ENCODE results near the gene SOCS7.

The SOCS7 gene

DNA sequence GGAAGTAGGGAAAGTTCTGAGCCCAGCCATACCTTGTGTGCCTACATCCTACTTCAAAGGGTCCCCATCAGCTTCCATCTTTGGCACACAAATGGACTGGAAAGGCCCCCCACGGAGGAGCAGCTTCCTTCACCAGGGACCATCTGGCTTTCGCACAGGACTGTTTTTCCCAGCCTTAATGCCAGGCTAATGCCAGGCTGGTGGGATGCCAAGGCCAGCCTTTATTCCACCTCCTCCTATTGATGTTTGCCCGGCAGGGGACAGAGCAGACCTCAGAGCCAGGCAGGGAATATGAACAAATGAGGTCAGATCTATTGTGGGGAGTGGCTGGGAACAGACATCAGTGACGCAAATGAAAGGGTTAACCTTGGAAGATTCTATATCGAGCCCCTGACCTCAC lies 13.6 kb upstream of the SOCS7 start:
- no peak for DNase-seq

DNA sequence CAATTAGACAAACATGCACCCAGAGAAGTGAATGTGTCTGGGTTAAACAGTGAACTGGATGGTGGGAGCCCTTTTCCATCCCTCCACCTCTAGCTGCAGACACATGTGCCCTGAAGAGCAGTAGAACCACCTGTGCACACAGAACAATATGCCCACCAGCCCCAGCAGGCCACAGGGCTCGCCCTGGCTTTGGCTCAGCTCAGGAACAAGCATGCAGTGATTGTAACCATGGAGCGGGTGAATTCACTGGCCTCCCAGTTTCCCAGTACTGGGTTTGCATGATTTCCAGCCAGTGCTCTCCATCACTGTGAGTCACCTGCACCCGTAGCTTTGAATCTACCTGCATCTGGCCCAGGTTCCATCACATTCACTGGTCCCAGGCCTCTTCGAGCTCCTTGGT lies 13.1 kb upstream of the SOCS7 start:
- DNase-seq: no peak

DNA sequence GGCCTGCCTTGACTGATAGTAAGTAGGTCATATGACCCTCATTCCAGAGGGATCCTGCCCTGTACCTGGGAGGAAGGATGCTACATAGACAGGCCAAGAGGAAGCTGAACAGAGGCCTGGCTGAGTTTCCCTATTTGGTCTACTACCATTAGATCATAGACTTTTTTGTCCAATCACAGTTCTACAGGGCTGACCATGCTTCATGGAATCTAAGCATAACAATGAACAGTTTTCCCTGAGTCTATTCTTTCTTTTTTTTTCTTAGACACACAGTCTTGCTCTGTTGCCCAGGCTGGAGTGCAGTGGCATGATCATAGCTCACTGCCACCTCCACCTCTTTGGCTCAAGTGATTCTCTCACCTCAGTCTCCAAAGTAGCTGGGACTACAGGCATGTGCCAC lies 11.8 kb upstream of the SOCS7 start:
- DNase-seq: no peak

DNA sequence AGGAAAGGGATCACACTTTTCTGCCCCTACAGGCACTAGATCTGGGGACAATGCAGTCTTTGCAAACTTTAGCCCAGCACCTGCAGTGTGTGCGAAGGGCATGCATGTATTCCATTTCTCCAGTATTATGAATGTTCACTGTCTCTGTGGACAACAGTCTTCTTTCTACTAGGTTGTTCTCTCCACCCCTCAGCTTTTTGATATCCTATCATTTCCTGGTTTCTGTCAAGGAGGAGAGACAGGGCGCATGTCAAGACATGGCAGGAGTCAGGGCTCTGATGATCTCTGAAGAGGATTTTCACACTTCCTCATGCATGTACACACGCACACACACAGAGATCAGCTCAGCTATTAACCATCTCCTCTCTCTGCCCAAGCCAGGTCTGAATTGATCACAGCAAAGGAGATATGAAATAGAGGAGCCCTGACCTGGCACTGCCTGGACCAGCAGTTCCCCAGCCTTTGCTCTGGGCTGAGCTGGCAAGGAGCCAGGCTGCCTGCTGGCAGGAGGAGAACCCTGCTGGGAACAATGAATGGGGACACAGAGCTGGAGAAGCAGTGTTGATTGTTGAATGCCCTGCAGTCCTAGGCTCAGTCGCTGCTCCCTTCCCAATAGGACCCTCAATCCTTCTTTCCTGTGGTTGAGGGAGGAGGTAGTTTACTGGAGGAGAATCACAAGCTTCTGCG lies 10.5 kb upstream of the SOCS7 start:
- DNase-seq: no peak

DNA sequence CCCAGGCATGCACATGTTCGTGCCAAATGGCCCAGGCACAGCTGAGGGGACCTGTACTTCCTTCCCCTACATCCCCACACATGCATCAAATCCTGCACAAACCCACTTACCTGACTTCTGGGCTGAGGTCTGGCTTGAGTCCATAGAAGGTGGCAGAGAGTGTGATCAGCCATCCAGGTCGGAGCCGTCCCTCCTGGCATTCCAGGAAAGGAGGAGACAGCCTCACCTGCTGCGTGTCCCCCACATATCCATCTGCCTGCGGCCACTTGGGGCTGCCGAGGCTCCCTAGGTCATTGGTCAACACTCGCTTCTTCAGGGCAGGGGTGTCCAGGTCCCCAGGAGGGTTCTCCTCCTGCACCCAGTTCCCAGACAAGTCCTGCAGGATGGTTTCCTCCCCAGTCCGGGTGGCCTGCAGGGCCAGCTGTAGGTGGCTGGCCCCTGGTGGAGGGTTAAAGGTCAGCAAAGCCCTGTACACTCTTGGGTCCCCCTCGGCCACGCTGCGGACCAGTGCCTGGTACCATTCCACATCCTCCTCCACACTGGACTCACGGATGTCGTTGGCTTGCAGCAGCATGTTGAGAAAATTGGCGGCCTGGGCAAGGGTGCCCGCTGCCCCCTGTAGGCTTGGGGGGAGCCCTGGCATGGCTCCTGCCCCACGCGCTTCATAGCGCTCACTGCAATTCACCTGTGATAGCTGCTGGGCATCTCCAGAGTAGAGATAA lies 8.6 kb upstream of the SOCS7 start:
- no peak for DNase-seq

DNA sequence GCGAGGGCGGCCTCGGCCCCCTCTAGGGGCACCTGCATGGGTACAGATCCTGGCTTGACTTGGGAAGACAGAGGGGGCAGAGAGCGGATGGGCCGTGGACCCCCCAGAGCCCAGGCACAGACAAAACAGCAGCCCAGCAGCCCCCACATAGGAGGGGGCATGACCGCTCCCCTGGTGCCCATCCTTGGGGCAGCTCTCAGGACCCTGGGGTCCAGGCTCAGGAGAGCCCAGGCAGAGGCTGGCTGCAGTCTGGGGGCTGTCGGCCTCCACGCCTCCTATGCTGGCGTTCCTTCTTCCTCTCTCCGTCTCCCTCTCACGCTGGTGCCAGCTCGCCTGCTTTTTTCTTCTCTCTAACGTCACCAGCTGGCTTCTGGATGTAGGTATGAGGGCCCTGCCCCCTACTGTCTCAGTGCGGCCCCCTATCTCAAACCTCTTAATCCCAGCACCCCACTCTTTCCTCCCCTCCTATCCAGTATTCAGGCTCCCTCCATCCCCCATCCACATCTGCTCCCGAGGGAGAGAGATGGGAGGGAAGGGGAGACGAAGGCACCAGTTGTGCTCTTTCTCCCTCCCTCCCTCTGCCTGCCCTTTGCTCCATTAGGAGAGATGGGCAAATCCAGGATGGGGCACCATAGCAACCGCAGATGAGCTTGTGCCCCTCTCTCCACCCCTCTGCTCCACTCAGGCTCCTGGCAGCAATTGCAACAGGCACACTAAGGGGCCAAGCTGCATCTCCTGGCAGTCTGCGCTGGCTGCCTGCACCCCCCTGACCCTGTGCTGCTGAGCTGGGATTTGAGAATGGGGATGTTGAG lies 7.8 kb upstream of the SOCS7 start, which contains the start of gene GPR179:
Gene GPR179 (minus strand): TSS at position 349 of the 812 bp plus-strand sequence. CDS start 167 bp downstream, at position 182.
- no peak for DNase-seq

DNA sequence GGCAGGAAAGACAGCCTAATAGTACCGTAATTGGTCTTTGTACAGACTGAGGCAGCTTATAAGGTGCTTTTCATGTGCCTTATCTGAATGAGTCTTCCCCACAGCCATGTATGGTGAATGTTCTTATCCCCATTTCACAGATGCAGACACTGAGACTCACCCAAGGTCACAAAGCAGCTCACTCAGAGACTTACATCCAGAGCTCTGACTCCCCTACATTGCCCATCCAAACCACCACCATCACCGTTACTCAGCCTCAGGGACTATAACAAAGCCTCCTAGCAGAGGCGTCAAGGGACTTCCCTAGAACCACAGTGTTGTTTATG lies 7.3 kb upstream of the SOCS7 start:
- DNase-seq: no peak

DNA sequence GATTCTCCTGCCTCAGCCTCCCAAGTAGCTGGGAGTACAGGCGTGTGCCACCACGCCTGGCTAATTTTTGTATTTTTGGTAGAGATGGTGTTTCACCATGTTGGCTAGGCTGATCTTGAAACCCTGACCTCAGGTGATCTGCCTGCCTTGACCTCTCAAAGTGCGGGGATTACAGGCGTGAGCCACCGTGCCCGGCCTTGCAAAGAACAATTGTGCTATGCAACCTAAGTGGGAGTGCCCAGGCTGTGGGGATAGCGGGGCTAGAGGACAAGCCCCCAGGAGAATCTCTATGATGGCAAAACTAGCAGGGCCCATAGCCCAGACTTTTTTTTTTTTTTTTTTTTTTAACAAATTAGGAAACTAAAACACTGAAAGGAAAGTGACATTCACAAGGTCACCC lies 5.9 kb upstream of the SOCS7 start:
- DNase-seq: no peak

DNA sequence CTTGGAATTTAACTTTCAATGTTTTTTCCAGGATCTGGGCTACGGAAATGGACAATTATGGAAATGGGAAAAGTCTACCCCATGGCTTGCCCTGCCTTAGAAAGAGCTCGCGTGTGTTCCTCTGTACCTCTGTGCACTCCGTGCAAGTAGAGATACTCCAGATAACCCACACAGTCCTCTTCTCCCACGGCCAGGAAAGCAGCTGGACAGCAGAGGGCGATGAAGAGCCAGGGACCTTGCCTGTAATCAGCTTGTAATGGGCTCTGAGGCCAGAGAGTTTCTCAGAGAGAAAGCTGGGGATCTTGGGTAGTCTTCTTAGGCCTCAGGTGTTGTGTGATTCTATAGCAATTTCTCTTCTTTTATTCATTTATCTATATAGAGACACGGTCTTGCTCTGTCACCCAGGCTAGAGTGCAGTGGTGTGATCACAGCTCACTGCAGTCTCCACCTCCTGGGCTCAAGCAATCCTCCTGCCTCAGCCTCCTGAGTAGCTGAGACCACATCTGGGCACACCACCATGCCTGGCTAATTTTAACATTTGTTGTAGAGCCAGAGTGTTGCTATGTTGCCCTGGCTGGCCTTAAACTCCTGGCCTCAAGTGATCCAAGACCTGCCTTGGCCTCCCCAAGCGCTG lies 2.4 kb upstream of the SOCS7 start:
- DNase-seq: peak; percentile 82

DNA sequence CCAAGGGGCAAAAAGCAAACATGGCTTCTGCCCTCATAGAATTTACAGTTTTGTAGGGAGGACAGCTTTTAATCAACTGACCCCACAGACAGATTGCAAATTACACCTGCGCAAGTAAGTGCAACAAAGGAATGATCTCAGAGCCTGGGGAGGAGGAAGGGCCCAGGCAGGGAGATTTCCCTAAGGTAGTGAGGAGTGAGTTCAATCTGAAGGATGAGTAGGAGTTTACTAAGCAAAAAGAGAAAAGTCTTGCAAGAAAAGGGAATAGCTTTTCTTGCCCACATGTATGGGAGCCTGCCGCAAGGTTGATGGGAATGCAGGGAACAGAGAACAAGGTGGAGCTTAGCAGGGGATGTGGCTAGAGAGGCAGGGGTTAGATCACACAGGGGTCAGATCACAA lies 1.6 kb upstream of the SOCS7 start:
- no peak for DNase-seq

DNA sequence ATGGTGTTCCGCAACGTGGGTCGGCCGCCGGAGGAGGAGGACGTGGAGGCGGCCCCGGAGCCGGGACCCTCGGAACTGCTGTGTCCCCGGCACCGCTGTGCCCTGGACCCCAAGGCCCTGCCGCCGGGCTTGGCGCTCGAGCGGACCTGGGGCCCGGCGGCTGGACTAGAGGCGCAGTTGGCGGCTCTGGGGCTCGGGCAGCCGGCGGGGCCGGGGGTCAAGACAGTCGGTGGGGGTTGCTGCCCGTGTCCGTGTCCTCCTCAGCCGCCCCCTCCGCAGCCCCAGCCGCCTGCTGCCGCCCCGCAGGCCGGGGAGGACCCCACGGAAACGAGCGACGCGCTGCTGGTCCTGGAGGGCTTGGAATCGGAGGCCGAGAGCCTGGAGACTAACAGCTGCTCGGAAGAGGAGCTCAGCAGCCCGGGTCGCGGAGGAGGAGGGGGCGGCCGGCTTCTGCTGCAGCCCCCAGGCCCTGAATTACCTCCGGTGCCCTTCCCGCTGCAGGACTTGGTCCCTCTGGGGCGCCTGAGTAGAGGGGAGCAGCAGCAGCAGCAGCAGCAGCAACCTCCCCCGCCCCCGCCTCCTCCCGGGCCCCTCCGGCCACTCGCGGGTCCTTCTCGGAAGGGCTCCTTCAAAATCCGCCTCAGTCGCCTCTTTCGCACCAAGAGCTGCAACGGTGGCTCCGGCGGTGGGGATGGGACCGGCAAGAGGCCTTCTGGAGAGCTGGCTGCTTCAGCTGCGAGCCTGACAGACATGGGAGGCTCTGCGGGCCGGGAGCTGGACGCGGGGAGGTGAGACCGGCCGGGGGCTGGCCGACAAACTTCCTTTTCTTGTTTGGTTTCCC lies 821 bp downstream of the SOCS7 start:
- no peak for DNase-seq

DNA sequence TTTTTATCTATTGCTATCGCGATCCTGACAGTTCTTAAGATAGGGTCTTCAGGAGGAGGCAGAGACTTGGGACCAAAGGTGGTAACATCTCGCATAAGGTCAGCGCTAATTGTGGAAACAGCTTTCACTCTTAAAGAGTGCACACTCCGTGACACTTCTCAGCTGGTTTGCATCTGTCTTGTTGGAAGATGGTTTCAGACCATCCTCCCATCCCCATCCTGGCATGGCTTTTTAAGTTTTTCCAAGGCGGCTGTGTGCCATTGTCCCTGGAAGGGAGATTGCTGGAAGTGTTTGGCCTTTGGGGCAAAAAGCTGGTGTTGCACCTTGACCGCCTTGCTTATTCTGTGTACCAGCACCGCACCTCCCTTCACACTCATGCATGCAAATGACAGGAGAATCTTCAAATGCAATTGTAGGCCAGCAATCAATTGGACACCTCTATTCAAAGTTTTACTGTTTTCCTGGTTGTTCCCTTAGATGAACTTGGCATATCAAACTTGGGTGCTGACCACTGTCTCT lies 1.5 kb downstream of the SOCS7 start:
- no peak for DNase-seq

DNA sequence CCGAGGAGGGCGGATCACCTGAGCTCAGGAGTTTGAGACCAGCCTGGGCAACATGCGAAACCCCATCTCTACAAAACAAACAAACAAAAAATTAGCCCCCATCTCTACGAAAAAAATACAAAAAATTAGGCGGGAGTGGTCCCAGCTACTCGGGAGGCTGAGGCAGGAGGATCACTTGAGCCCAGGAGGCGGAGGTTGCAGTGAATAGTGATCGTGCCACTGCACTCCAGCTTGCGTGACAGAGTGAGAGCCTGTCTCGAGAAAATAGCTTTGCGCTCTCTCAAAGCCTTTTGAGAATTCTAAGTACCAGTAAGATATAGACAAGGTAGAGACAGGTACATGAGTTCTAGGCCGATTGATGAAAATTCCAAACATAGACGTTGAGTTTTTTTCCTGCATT lies 2.0 kb downstream of the SOCS7 start:
- DNase-seq: no peak

DNA sequence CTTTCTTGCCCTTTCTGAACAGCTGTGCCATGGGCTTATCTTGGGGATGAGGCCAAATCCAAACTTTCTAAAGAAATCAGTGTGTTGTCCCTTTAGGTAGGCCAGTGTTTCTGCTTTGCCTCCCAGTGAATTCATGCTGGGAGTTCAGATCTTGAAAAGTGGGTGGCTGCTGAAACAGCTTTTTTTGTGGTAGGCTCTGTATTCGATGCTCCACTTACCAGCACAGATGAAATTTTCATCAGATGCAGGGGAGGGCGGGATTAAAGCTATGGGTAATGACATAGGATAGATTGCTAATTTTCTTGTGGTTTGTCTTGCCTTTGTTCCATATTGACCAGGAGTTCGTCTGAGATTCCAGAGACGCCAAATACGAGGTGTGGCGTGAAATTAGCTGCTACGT lies 2.8 kb downstream of the SOCS7 start:
- no peak for DNase-seq

DNA sequence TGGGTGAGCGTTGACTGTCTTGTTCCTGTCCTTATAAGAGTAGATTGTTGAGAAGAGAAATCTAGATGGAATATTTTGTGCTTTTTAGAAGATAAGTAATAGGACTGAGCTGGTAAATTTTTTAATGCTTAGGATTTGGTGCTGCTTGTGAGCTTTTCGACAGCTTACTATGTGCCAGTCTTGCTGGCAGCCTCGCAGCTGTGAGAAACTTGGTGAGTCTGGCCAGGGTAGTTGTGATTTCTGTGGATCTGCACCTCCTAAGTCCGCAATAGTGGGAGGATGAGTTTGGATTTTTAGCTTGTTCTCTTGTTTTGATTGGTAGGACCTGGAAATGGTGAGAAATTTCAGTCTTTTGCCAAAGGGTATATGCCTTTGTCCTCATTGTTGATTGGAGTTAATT lies 3.6 kb downstream of the SOCS7 start:
- DNase-seq: no peak

DNA sequence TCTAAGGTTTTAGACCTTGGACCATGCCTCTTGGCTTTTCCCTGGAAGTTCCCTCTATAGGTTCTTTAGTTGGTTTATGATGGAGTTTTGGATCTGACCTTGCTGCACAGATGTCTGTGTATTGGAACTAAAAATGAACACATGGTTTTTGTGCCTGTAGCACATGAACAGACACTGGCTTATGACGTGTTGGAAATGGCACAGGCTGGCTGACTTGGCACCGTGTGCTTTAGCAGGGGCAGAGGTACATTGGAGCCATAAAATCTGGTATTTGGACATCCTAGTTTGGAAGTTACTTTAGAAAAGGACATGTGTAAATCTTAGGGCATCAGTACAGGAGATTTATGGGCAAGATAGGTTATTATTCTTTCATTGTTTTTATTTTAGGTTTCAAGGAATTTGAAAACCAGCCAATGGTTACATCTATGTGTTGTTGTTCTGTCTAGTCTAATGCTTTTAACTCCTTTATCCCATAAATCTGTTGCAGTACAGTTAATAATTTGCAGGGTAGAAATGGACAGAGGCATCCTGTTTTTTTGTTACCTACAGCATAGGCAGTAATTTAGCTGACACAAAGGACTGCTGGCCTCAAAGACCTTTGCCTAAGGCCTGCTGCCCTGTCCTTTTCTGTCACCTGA lies 6.0 kb downstream of the SOCS7 start:
- no peak for DNase-seq

DNA sequence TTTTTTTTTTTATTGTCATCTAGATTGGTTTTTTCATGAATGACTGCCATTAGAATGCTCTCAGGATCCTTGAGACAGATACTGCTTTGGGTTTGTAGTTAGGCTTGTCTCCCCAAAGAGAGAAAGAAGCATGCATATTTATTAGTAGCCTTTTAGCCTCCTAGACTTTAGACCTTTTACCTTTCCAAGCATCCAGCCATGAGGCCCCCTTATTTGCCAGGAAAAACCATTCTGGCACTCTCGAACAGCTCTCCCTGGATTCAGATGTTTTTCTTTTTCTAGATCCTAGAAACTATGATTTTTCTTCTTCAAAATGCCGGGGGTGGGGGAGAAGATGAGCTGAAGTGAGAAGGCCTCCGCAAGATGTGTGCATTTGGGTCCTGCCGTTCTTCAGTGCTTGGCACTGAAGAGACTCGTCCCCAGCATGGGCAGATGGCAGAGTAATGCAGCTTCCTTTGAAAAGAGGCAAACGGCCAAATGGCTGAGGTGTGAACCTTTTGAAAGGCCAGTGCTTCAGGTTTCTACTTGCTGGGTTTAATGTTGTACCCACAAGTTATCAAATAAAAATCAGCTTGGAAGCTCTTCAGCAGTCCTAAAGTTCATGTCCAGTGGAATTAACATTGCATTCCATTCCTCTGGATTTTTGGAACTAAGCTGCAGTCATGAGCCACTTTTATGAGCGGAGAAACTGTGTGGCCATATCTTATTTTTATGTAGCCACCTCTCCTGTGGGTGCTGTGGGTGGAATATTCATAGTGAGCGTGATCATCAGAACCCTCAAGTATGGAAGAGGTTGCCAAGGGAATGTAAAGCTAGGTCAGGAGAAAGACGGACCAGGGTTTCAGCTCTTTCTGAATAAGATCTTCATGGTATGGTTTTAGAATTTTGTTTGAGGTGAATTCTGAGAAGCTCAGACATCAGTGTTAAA lies 7.2 kb downstream of the SOCS7 start:
- DNase-seq: no peak

DNA sequence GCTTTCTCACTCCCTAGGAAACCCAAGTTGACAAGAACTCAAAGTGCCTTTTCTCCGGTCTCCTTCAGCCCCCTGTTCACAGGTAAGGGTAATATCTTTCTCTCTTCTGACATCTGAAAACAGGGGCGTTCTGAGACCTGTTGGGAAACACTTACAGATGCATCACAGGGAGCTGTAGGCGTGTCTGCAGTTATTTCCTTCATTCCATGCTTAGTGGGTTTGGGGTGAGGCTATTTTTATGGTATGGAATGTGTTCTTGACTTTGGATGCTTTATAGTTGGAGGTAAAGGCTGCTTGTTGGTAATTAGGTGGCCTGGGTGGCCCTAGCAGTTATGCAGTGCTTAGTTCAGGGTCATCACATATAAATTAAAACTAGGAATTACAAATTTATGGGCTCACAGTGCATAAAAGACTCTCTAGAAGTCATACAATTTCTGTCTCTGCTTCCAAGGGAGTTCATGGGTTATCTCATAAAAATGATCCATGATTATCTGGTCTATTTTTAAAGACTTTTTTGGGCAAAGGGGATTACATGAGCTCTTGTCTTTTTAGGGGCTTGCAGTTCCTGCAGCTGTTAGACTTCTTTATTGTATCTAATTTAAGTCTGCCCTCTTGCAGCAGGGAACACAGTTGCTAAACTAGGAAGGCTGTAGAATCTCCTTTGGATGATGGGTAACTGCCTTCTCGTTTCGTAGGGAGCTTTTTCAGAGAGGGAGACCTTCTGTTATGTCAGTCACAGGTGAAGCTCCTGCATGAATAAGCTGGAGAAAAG lies 10.2 kb downstream of the SOCS7 start:
- DNase-seq: peak; percentile 53

DNA sequence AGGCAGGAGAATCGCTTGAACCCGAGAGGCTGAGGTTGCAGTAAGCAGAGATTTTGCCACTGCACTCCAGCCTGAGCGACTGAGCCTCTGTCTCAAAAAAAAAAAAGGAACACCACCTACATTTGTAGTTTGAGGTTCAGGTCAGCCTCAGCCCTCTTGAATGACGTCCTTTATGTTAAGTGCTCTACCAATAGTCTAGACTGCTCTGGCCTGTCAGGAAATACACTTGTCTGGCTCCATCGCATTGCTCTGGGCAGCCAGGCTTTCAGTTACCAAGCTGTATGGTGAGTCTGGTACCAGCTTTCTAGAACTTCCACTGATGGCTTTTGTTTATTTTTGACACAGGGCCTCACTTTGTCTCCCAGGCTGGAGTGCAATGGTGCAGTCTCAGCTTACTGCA lies 11.4 kb downstream of the SOCS7 start:
- no peak for DNase-seq

DNA sequence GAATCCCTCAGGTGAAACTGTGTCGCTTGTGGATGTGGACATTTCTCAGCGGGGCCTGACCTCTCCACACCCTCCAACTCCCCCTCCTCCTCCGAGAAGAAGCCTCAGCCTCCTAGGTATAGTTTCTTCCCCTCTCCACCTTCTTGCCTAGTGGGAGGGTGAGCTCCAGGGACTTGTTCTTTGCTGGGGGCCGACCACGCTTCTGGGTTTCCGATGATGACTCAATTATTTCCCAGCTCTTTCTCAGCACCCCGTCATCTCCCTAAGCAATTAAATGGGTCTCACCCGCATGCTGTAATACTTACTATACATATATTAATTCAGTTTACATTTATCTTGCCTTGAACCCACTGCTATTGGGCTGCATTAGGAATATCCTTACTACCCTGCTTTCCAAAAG lies 13.1 kb downstream of the SOCS7 start:
- DNase-seq: no peak
